Gastrocnemius medialis (tissue), 4 donors: ENCODE measurements around the gene VSIG4.

Source experiments
- CTCF ChIP-seq, 5 experiments: fragments of 450-650 bp in 3 of 5; fragments of 200-600 bp in 2 of 5; sonication (generic) in 2 of 5; IDR thresholded peaks in 4 of 5; conservative IDR thresholded peaks in 1 of 5; 1 replicate in 4 of 5; 2 replicates in 1 of 5; pipeline ENCODE4 v1.5.1; 2016 to 2019; ENCODE audit warnings: antibody characterized with exemption in 5 of 5, mild to moderate bottlenecking in 3 of 5, moderate library complexity in 3 of 5
- POLR2A ChIP-seq, 2 donors: fragments of 450-650 bp; IDR thresholded peaks; one replicate each; pipeline ENCODE4 v1.6.1; 2017; ENCODE audit warnings: antibody characterized with exemption in 2 of 2, mild to moderate bottlenecking in 2 of 2, moderate library complexity in 2 of 2

GRCh38 chrX:66051980-66052379 is 12.1 kb upstream of the VSIG4 start:
- TF ChIP-seq CTCF (IDR thresholded peaks at IDR 0.05 in 4 of 5, conservative IDR thresholded peaks at IDR 0.05 in 1 of 5) (no peak), POLR2A (IDR thresholded peaks at IDR 0.05) (no peak)
